HepG2 (cell line): ENCODE measurements around the gene CLDND2. TPM values are rescaled to one million over a fixed set of nuclear protein-coding genes. Genes with fewer than 3 reads are reported as not detected.
A peak's percentile ranks its signal among the peaks of the same experiment; 100 is the strongest.

Experiments used
- CBX1 ChIP-seq: IDR thresholded peaks from one replicate; pipeline ENCODE4 v1.6.1; 2016; ENCODE audit warnings: antibody characterized with exemption, low read depth
- FLYWCH1 ChIP-seq: sonication (generic); formaldehyde crosslinking; IDR thresholded peaks from 2 replicates; pipeline ENCODE4 v1.8.1; 2023; ENCODE audit warnings: mild to moderate bottlenecking, missing genetic modification reagents
- HCFC1 ChIP-seq: fragments of 150-350 bp; IDR thresholded peaks from 2 replicates; pipeline ENCODE4 v1.6.1; 2014; ENCODE audit warnings: low read depth, low read length
- JARID2 ChIP-seq: sonication (generic); formaldehyde crosslinking; IDR thresholded peaks from 2 replicates; pipeline ENCODE4 v1.8.1; 2023; ENCODE audit warnings: missing genetic modification reagents, inconsistent platforms; ENCODE audit not compliant: insufficient replicate concordance
- MYC ChIP-seq: sonication (generic); formaldehyde crosslinking; IDR thresholded peaks from 2 replicates; pipeline ENCODE4 v1.9.0; 2021; ENCODE audit warnings: missing genetic modification reagents, borderline replicate concordance
- NPAS2 ChIP-seq: sonication (generic); formaldehyde crosslinking; IDR thresholded peaks from 2 replicates; pipeline ENCODE4 v1.8.0; 2022; ENCODE audit warnings: mild to moderate bottlenecking, missing genetic modification reagents, borderline replicate concordance
- PHB2 ChIP-seq: fragments of 450-650 bp; IDR thresholded peaks from 2 replicates; pipeline ENCODE4 v1.6.1; 2018; ENCODE audit not compliant: partially characterized antibody
- SAP130 ChIP-seq: IDR thresholded peaks from 2 replicates; pipeline ENCODE4 v1.6.1; 2016; ENCODE audit warnings: low read depth
- SP4 ChIP-seq: sonication (generic); formaldehyde crosslinking; IDR thresholded peaks from 2 replicates; pipeline ENCODE4 v1.8.1; 2023; ENCODE audit warnings: mild to moderate bottlenecking, missing genetic modification reagents
- SYNCRIP ChIP-seq: fragments of 200-400 bp; formaldehyde crosslinking; IDR thresholded peaks from 2 replicates; pipeline ENCODE4 v1.6.1; 2018; ENCODE audit warnings: mild to moderate bottlenecking, low read depth, low read length; ENCODE audit not compliant: insufficient read depth
- TCF12 ChIP-seq, 2 experiments: fragments of 450-650 bp in 1 of 2; sonication (generic) in 1 of 2; formaldehyde crosslinking in 1 of 2; IDR thresholded peaks; 2 replicates each; pipeline versions ENCODE4 v1.6.1 to v1.8.0; 2017 to 2022; ENCODE audit warnings: antibody characterized with exemption in 1 of 2, mild to moderate bottlenecking in 1 of 2, missing genetic modification reagents in 1 of 2, moderate library complexity in 1 of 2
- TEAD3 ChIP-seq: optimal IDR thresholded peaks from 2 replicates; pipeline ENCODE3; 2016; ENCODE audit warnings: borderline replicate concordance
- ZBTB7B ChIP-seq: sonication (generic); formaldehyde crosslinking; IDR thresholded peaks from 2 replicates; pipeline ENCODE4 v1.4.0; 2020; ENCODE audit warnings: missing genetic modification reagents
- ZFP36L1 ChIP-seq: sonication (generic); formaldehyde crosslinking; IDR thresholded peaks from 2 replicates; pipeline ENCODE4 v1.8.0; 2022; ENCODE audit warnings: mild to moderate bottlenecking, missing genetic modification reagents, moderate library complexity
- ZNF256 ChIP-seq: sonication (generic); formaldehyde crosslinking; conservative IDR thresholded peaks from 2 replicates; pipeline ENCODE4 v1.4.0; 2020; ENCODE audit warnings: missing genetic modification reagents
- ZNF430 ChIP-seq: sonication (generic); formaldehyde crosslinking; IDR thresholded peaks from 2 replicates; pipeline ENCODE4 v1.9.0; 2021; ENCODE audit warnings: mild to moderate bottlenecking, missing genetic modification reagents
- ZNF510 ChIP-seq: sonication (generic); formaldehyde crosslinking; IDR thresholded peaks from 2 replicates; pipeline ENCODE4 v1.4.0; 2020; ENCODE audit warnings: low read depth, mild to moderate bottlenecking, missing genetic modification reagents
- ZNF569 ChIP-seq: sonication (generic); formaldehyde crosslinking; IDR thresholded peaks from 2 replicates; pipeline ENCODE4 v1.5.0; 2020; ENCODE audit warnings: mild to moderate bottlenecking, missing genetic modification reagents, moderate library complexity, borderline replicate concordance
- ZNF670 ChIP-seq: sonication (generic); formaldehyde crosslinking; IDR thresholded peaks from 2 replicates; pipeline ENCODE4 v1.8.0; 2022; ENCODE audit warnings: mild to moderate bottlenecking, missing genetic modification reagents, borderline replicate concordance
- ZNF792 ChIP-seq: IDR thresholded peaks from 2 replicates; pipeline ENCODE4 v1.6.1; 2016
- polyA plus RNA-seq, 8 experiments: library from polyadenylated mRNA; depleted of rRNA in 3 of 8; stranded (reverse) in 7 of 8; unstranded in 1 of 8; fragments of >200 nt; fragmentation: Illumina TruSeq in 4 of 8; extraction: Trizol in 4 of 8; gene quantifications; 2 replicates each; pipeline versions ENCODE4 v1.2.1 to v1.2.3, GENCODE V29; 2011 to 2016; ENCODE audit warnings: low read depth in 4 of 8, missing spikeins in 1 of 8, mixed read lengths in 1 of 8; ENCODE audit not compliant: insufficient read depth in 1 of 8
- total RNA-seq, 5 experiments: library from RNA; depleted of rRNA; stranded (reverse); fragments of >200 nt; fragmentation: Illumina TruSeq; extraction: Trizol; gene quantifications; 2 replicates each; pipeline ENCODE4 v1.2.3, GENCODE V29; 2016; ENCODE audit warnings: low read depth in 1 of 5
- TF ChIP-seq, protein P1 (sequence below): sonication (generic); formaldehyde crosslinking; IDR thresholded peaks from 2 replicates; pipeline ENCODE4 v1.5.0; 2020; ENCODE audit warnings: mild to moderate bottlenecking, low read depth, missing genetic modification reagents, borderline replicate concordance
- TF ChIP-seq, protein P2 (sequence below): IDR thresholded peaks from 2 replicates; pipeline ENCODE4 v1.6.1; 2016; ENCODE audit warnings: low read depth, control low read depth
- TF ChIP-seq, protein P3 (sequence below): sonication (generic); formaldehyde crosslinking; IDR thresholded peaks from 2 replicates; pipeline ENCODE4 v1.5.1; 2020; ENCODE audit warnings: mild to moderate bottlenecking, missing genetic modification reagents, moderate library complexity
- TF ChIP-seq, protein P4 (sequence below): sonication (generic); formaldehyde crosslinking; IDR thresholded peaks from 2 replicates; pipeline ENCODE4 v1.8.0; 2022; ENCODE audit warnings: mild to moderate bottlenecking, missing genetic modification reagents, moderate library complexity
- TF ChIP-seq, protein P5 (sequence below): sonication (generic); formaldehyde crosslinking; IDR thresholded peaks from 2 replicates; pipeline ENCODE4 v1.4.0; 2020; ENCODE audit warnings: missing genetic modification reagents, low read depth, mild to moderate bottlenecking, borderline replicate concordance

Gene CLDND2
- total and polyA plus RNA-seq, 2 of the 13 experiments (the other 11 are each of a cell fraction or from before 2014, with no cell fraction given), result 0.84 to 1.8 TPM

DNA sequence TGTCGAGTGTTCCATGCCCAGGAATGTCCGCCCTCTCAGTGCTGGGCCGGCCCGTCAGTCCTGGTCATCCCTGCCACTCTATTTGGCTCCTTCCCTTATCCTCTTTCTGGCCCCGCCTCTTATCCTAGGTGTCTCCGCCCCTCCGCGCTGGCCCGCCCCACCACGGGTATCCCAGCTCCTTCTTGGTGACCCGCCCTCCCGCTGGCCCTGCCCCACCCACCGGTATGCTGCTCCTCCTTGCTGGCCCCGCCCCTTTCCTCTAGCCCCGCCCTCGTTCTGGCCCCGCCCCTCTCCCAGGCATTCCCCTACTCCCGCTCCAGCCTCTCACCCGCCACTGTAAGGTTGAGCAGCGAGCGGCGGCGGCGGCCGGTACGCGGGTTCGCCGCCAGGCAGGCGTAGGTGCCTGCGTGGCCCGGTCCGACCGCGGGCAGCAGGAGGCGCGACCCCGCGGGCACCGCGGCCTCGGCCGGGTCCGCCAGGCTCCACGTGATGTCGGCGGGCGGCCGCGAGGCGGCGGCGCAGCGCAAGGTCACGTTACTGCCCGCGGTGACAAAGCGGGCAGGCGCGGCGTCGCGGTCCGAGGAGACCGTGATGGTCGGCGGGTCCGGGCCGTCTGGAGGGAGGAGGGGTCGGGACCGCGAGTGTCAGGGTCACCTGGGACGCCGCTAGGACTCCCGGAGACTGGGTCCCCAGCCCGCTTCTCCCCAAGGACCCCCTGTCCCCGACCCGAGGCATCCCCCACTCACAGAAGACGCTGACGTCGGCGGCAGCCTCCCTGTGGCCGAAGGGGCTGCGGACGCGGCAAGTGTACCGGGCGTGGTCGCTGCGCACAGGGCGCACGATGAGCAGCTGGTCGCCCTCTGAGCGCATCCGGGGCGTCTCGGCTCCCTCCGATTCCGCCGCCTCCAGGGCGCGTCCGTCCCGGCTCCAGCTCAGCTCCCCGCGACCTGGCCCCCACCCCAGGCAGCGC lies 28.8 kb downstream of the CLDND2 start (continued):
- no peak for TF ChIP-seq ZNF510 (CRISPR knock-in tag)
- TF ChIP-seq, protein P1, sequence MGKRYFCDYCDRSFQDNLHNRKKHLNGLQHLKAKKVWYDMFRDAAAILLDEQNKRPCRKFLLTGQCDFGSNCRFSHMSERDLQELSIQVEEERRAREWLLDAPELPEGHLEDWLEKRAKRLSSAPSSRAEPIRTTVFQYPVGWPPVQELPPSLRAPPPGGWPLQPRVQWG (CRISPR knock-in tag), result no peak
- TF ChIP-seq, protein P2, sequence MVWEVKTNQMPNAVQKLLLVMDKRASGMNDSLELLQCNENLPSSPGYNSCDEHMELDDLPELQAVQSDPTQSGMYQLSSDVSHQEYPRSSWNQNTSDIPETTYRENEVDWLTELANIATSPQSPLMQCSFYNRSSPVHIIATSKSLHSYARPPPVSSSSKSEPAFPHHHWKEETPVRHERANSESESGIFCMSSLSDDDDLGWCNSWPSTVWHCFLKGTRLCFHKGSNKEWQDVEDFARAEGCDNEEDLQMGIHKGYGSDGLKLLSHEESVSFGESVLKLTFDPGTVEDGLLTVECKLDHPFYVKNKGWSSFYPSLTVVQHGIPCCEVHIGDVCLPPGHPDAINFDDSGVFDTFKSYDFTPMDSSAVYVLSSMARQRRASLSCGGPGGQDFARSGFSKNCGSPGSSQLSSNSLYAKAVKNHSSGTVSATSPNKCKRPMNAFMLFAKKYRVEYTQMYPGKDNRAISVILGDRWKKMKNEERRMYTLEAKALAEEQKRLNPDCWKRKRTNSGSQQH (CRISPR knock-in tag), result no peak
- TF ChIP-seq TEAD3 (CRISPR knock-in tag), result peak; percentile 31
- no peak for TF ChIP-seq ZNF670 (CRISPR knock-in tag)
- no peak for TF ChIP-seq ZBTB7B (CRISPR knock-in tag)
- no peak for TF ChIP-seq TCF12 (IDR thresholded peaks at IDR 0.05)
- no peak for TF ChIP-seq TCF12 (CRISPR knock-in tag; IDR thresholded peaks at IDR 0.05)
- no peak for TF ChIP-seq ZNF792 (CRISPR knock-in tag)
- TF ChIP-seq ZNF256 (CRISPR knock-in tag), result no peak
- TF ChIP-seq SP4 (CRISPR knock-in tag), result 0 out of 2 replicates have a peak, but pooled peaks have one; percentile 4
- TF ChIP-seq SAP130 (CRISPR knock-in tag), result no peak; the same call in 1 of the 2 replicates
- TF ChIP-seq, protein P3, sequence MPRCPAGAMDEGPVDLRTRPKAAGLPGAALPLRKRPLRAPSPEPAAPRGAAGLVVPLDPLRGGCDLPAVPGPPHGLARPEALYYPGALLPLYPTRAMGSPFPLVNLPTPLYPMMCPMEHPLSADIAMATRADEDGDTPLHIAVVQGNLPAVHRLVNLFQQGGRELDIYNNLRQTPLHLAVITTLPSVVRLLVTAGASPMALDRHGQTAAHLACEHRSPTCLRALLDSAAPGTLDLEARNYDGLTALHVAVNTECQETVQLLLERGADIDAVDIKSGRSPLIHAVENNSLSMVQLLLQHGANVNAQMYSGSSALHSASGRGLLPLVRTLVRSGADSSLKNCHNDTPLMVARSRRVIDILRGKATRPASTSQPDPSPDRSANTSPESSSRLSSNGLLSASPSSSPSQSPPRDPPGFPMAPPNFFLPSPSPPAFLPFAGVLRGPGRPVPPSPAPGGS (CRISPR knock-in tag), result no peak; the same call in 1 of the 2 replicates
- no peak for TF ChIP-seq ZFP36L1 (CRISPR knock-in tag)
- no peak for TF ChIP-seq ZNF569
- TF ChIP-seq HCFC1, result no peak
- TF ChIP-seq CBX1, result no peak
- TF ChIP-seq SYNCRIP, result no peak
- no peak for TF ChIP-seq JARID2
- TF ChIP-seq MYC (CRISPR knock-in tag), result 0 out of 2 replicates have a peak, but pooled peaks have one; percentile 10
- no peak for TF ChIP-seq NPAS2 (CRISPR knock-in tag)
- TF ChIP-seq PHB2, result no peak
- TF ChIP-seq, protein P4, sequence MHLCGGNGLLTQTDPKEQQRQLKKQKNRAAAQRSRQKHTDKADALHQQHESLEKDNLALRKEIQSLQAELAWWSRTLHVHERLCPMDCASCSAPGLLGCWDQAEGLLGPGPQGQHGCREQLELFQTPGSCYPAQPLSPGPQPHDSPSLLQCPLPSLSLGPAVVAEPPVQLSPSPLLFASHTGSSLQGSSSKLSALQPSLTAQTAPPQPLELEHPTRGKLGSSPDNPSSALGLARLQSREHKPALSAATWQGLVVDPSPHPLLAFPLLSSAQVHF (CRISPR knock-in tag), result no peak
- TF ChIP-seq, protein P5, sequence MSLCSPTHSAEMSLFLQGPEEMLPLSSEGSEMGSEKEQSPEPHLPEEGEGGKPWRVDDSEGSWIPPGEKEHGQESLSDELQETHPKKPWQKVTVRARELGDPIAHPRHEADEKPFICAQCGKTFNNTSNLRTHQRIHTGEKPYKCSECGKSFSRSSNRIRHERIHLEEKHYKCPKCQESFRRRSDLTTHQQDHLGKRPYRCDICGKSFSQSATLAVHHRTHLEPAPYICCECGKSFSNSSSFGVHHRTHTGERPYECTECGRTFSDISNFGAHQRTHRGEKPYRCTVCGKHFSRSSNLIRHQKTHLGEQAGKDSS (CRISPR knock-in tag), result 0 out of 2 replicates have a peak, but pooled peaks have one; percentile 28
- TF ChIP-seq FLYWCH1 (CRISPR knock-in tag), result no peak
- no peak for TF ChIP-seq ZNF430 (CRISPR knock-in tag)
